Gastrocnemius medialis (tissue), 4 donors: ENCODE data around the gene PTTG1IP. TPM values are rescaled to one million over a fixed set of nuclear protein-coding genes. Genes with fewer than 3 reads are reported as not detected.

Experiments used
- ATAC-seq, 2 donors: fragments of 150-250 bp; one replicate each; pipeline ENCODE4 v1.9.1; 2016
- DNase-seq, 2 donors: peaks; one replicate each; pipeline ENCODE4 v3.0.0-alpha.2; 2019
- H3K27ac ChIP-seq, 4 donors: fragments of 200-600 bp; sonication (generic); 1 replicate in 1 of 4; 2 replicates in 3 of 4; pipeline ENCODE4 v1.5.1; 2016 to 2018; ENCODE audit warnings: mild to moderate bottlenecking in 2 of 4, moderate library complexity in 1 of 4
- H3K27me3 ChIP-seq, 3 donors: fragments of 200-600 bp; sonication (generic) in 2 of 3; 1 replicate in 1 of 3; 2 replicates in 2 of 3; pipeline versions ENCODE4 v1.5.1 to v1.6.0; 2016 to 2019; ENCODE audit warnings: mild to moderate bottlenecking in 1 of 3, moderate library complexity in 1 of 3
- H3K36me3 ChIP-seq, 2 donors: fragments of 200-600 bp; sonication (generic) in 1 of 2; one replicate each; pipeline ENCODE4 v1.5.1; 2017 to 2018
- H3K4me1 ChIP-seq, 2 donors: fragments of 200-600 bp; sonication (generic) in 1 of 2; one replicate each; pipeline ENCODE4 v1.5.1; 2016 to 2017; ENCODE audit warnings: mild to moderate bottlenecking in 2 of 2
- H3K4me3 ChIP-seq, 4 donors: fragments of 200-600 bp; sonication (generic) in 3 of 4; 1 replicate in 1 of 4; 2 replicates in 3 of 4; pipeline ENCODE4 v1.5.1; 2016 to 2019; ENCODE audit warnings: mild to moderate bottlenecking in 2 of 4
- H3K9me3 ChIP-seq, 3 donors: fragments of 200-600 bp; sonication (generic) in 2 of 3; 1 replicate in 1 of 3; 2 replicates in 2 of 3; pipeline ENCODE4 v1.5.1; 2016 to 2019
- CTCF ChIP-seq, 5 experiments: fragments of 450-650 bp in 3 of 5; fragments of 200-600 bp in 2 of 5; sonication (generic) in 2 of 5; IDR thresholded peaks in 4 of 5; conservative IDR thresholded peaks in 1 of 5; 1 replicate in 4 of 5; 2 replicates in 1 of 5; pipeline ENCODE4 v1.5.1; 2016 to 2019; ENCODE audit warnings: antibody characterized with exemption in 5 of 5, mild to moderate bottlenecking in 3 of 5, moderate library complexity in 3 of 5
- POLR2A ChIP-seq, 2 donors: fragments of 450-650 bp; IDR thresholded peaks; one replicate each; pipeline ENCODE4 v1.6.1; 2017; ENCODE audit warnings: antibody characterized with exemption in 2 of 2, mild to moderate bottlenecking in 2 of 2, moderate library complexity in 2 of 2
- in situ Hi-C, 4 donors: fragments of 200-750 bp; cut with MboI; loops; one replicate each; pipeline versions ENCODE4 v1.15.0 to v1.8.0; 2017; ENCODE audit warnings: low sequenced_read_pairs in 4 of 4
- intact Hi-C: fragments of 100-400 bp; cut with DNase I; formaldehyde crosslinking; loops from one replicate; pipeline ENCODE4 v1.15.1; 2023; ENCODE audit warnings: low total_unique reads
- total RNA-seq, 4 donors: library from RNA; depleted of rRNA; stranded (reverse); fragments of >200 nt; gene quantifications; one replicate each; pipeline versions ENCODE4 v1.1.0 to v1.2.3, GENCODE V29; 2016

The PTTG1IP gene
- total RNA-seq, 4 donors from 2014 or later: 116 to 217 (median 127) TPM

DNA sequence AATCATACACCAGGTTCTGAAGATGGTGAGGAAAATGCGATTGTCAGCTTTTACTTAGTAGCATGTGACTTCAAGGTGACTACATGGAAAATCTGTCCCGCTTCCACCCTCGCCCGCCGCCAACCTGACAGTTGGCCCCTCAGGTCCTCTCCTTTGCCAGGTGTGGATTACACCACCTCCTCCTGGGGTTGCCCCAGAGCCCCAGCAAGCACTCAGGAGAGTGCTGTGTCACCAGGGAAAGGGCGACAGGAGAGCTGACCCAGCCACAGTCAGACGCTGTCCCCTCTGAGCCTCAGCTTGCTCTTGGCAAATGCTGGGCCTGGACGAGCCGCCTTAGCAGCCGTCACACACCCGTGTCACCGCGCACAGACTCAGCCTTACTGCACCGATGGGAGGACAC, 17.9 kb downstream of the PTTG1IP start:
- Histone ChIP-seq H3K4me3 (no peak overlapping the region), H3K36me3 (peaks cover 0 to 42% of the 10 kb centered on the region in 2 donors), H3K27me3 (no peaks in the 10 kb centered on the region), H3K9me3 (no peaks in the 10 kb centered on the region), H3K27ac (peak overlapping the region; percentile 87 to 89 (median 88)), H3K4me1 (peaks cover 39 to 45% of the 10 kb centered on the region in 2 donors)
- in situ Hi-C loops (no loop called here), intact Hi-C loops (loop anchor here (1.0 to 5.0 kb wide), 3 partner anchors 17 to 197 kb away; partner anchors contain the start of gene SUMO3)
- TF ChIP-seq CTCF (IDR thresholded peaks at IDR 0.05 in 4 of 5, conservative IDR thresholded peaks at IDR 0.05 in 1 of 5): no peak
- TF ChIP-seq POLR2A (IDR thresholded peaks at IDR 0.05): peak; percentile 49 to 51
- DNase-seq (peak; percentile 63 to 95), ATAC-seq (peak; percentile 50 to 73)

DNA sequence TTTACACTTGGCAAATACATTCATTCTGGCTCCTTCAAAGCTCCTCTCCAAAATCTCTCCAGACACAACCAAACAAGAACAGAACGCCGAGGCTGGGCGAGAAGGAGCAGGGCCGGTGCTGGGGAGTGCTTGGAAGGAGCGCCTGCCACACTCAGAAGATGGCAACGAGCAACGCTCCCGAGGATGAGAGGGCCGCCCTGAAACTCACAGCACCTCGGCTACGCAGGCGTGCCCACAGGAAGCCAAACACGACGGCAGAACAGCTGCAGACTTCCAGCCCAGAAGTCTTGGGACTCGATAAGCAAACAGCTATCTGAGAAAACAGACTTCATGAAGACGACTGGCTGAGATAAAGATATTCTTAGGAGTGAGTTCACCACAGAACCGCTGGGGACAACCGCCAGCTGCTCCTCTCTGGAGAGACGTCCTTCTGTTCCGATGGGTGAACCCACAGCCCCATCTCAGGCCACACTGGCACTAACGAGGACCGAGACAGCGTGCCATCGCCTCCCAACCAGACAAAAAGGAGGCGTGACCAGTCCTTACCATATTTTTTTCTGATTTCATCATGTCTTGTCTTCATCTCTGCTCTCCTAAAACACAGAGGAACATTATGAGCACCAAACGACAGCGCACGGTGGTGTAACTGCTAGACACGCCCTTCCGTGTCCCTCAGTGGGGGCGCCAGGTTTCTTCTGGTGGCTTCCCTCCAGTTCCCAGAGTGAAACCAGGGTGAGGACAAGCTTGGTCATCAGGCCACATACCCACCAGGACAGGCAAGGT, 18.6 kb downstream of the PTTG1IP start:
- H3K36me3 ChIP-seq: peaks cover 0 to 45% of the 10 kb centered on the region in 2 donors
- peak overlapping the region; percentile 87 to 89 (median 88) for H3K27ac ChIP-seq
- H3K9me3 ChIP-seq: no peaks in the 10 kb centered on the region
- peaks cover 42 to 48% of the 10 kb centered on the region in 2 donors for H3K4me1 ChIP-seq
- ATAC-seq (peak; percentile 70 to 72), DNase-seq (peak; percentile 62 to 89)
- in situ Hi-C loops: no loop called here
- H3K4me3 ChIP-seq: peak overlapping the region in 2 of 4 donors; percentile 9 to 16
- H3K27me3 ChIP-seq: no peaks in the 10 kb centered on the region
- intact Hi-C loops: loop anchor here (1.0 to 5.0 kb wide), 3 partner anchors 17 to 197 kb away; partner anchors contain the start of gene SUMO3
- TF ChIP-seq CTCF (IDR thresholded peaks at IDR 0.05 in 4 of 5, conservative IDR thresholded peaks at IDR 0.05 in 1 of 5): peak in 2 of 5 experiments; percentile 12 to 18
- peak in 1 of 2 donors; percentile 46 for TF ChIP-seq POLR2A (IDR thresholded peaks at IDR 0.05)

GRCh38 chr21:44854391-44854663, 19.2 kb downstream of the PTTG1IP start:
- Histone ChIP-seq H3K27ac (peak overlapping the region; percentile 87 to 89 (median 88)), H3K36me3 (peaks cover 0 to 45% of the 10 kb centered on the region in 2 donors), H3K4me1 (peaks cover 42 to 48% of the 10 kb centered on the region in 2 donors), H3K27me3 (no peaks in the 10 kb centered on the region), H3K9me3 (no peaks in the 10 kb centered on the region), H3K4me3 (peak overlapping the region in 1 of 4 donors; percentile 16)
- in situ Hi-C loops (no loop called here), intact Hi-C loops (no loop called here)
- no peak for ATAC-seq
- no peak for DNase-seq
- TF ChIP-seq POLR2A (IDR thresholded peaks at IDR 0.05) (no peak), CTCF (IDR thresholded peaks at IDR 0.05 in 4 of 5, conservative IDR thresholded peaks at IDR 0.05 in 1 of 5) (no peak)

DNA sequence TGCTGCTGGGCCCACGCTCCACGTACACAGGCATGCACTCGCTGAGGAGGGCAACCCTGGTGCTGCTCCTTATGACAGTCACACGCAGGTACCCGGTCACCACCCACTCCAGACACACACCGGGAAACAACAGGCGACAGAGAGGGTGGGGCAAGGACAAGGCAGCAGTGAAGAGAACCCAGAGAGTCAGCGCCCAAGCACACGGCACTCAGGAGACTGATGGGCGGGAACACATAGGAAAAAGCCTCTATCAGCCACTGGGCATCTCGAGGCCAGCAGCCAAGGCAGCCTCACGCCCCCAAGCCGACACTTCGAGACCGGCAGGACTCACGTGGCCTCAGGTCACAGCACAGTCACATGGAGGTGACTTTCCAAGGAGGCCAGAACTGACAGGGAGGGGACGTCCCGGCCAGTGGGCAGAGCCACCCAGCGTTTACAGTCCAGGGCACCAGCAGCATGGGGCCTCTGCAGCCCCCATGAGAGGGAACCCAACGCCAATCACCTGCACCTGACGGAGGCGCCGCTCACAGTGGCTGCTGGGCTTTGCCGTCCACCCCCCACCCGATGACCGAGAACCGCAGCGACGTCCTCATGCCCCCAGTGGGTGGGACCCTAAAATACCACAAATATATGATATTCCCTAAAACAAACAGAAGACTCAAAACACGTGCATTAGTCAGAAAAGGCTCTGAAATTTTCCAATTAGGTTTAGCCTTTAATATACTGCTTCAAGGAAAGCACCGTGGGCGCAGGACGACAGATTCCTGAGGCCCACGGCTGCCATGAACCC, 19.7 kb downstream of the PTTG1IP start:
- Histone ChIP-seq H3K27ac (peak overlapping the region; percentile 87 to 89 (median 88)), H3K4me3 (no peak overlapping the region), H3K4me1 (peaks cover 42 to 45% of the 10 kb centered on the region in 2 donors), H3K27me3 (no peaks in the 10 kb centered on the region), H3K9me3 (no peaks in the 10 kb centered on the region), H3K36me3 (peaks cover 0 to 46% of the 10 kb centered on the region in 2 donors)
- intact Hi-C loops: no loop called here
- TF ChIP-seq CTCF (IDR thresholded peaks at IDR 0.05 in 4 of 5, conservative IDR thresholded peaks at IDR 0.05 in 1 of 5) (no peak), POLR2A (IDR thresholded peaks at IDR 0.05) (peak in 1 of 2 donors; percentile 20)
- peak in 1 of 2 donors; percentile 50 for DNase-seq
- in situ Hi-C loops: no loop called here
- ATAC-seq: no peak
